GM18520 (cell line): ENCODE results near the gene GTF2F2.

ENCODE experiments used
- ATAC-seq: cut with Tn5 transposase; IDR thresholded peaks from one replicate; pipeline ENCODE4 v1.9.1; 2021; ENCODE audit not compliant: unreplicated experiment

Gene GTF2F2

DNA sequence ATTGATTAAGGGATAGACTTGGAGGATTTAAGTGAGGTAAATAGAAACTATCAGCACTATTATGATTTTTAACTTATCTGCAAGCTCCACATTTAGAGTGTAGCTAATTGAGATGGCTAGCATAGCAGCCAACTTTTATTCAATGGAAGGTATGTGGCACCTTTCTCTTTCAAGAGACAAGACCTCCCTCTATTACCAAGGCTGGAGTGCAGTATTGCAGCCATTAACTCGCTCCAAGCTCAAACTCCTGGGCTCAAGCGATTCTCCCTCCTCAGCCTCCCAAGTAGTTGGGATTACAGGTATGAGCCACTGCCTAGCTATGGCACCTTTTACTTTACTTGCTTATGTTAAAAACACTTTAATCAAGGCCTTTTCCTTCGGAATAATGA lies 212.5 kb downstream of the GTF2F2 start:
- ATAC-seq = no peak

DNA sequence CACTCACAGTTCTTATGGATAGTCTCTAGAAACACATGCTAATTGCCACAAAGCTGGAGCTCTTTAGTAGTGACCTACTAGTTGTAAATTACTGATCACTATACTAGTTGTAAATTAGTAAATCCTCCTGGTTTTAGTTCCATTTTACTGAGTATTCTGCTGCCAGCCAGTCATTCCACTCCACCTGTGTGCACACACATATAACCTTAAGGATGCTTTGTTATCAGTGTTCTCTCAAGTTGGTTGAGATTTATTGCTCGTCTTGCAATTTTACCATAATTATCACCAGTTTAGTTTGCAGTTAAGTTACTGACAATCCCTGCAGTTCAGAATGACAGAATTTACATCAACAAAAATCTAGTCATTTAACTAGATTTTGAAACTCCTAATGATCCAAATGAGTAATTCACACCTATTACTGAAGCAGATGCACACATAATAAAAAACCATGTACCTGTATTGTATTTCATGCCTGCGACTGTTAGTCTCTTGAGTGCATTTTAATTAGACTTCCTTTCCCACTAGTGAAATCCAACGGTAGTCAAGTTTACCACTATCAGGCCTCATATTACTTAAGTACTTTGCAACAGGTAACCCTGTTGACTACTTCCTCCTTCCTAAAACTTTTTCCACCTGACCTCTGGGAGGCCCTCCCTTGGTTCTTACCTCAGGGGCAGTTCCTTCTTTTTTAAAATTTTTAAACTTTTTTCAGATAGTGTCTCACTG lies 213.1 kb downstream of the GTF2F2 start:
- ATAC-seq = no peak
